Measurements from ENCODE around the gene ARHGAP40.
A peak's percentile ranks its signal among the peaks of the same experiment; 100 is the strongest.

The ARHGAP40 gene

GRCh38 chr20:38671186-38671585 lies 69.6 kb downstream of the ARHGAP40 start:
- DNase-seq (ENCODE audit: low read depth) = no peak
- H3K4me3 ChIP-seq (ENCODE audit: low read depth, low read length) = no peak overlapping the region

GRCh38 chr20:38671701-38672292 lies 70.2 kb downstream of the ARHGAP40 start:
- no peak for DNase-seq (ENCODE audit: low read depth)

DNA sequence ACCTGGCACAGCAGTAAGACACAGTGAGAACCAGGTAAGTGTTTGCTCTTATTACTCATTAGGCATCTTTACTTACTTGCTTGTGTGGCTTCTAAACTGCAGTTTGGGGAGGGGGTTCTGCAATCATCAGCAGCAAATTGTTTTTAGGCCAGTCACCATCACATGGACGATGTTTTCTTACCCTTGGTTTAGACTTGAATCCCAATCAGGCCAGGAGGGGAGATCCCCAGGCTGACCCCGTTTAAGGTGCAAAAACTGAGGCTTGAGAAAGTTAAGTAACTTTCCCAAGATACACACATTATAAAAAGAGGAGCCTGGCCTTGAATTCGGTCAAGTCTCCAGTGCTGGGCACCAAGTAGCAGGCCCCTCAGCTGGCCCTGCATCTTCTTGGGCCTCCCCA lies 70.9 kb downstream of the ARHGAP40 start:
- no peak overlapping the region for H3K4me3 ChIP-seq (ENCODE audit: low read depth, low read length)
- no peak for DNase-seq (ENCODE audit: low read depth)

More at GRCh38 chr20:38671701-38672292, 70.2 kb downstream of the ARHGAP40 start:
- no peak overlapping the region for H3K4me3 ChIP-seq (ENCODE audit: low read depth, low read length)

- no peak for DNase-seq (ENCODE audit: low read depth)
- peak overlapping the region; percentile 73 for H3K4me3 ChIP-seq (ENCODE audit: low read depth, low read length)
Observed at GRCh38 chr20:38673261-38673660, 71.7 kb downstream of the ARHGAP40 start.

GRCh38 chr20:38673725-38674091 lies 72.1 kb downstream of the ARHGAP40 start:
- peak overlapping the region; percentile 73 for H3K4me3 ChIP-seq (ENCODE audit: low read depth, low read length)
- DNase-seq (ENCODE audit: low read depth) = no peak

GRCh38 chr20:38674092-38674764 lies 72.6 kb downstream of the ARHGAP40 start:
- no peak for DNase-seq (ENCODE audit: low read depth)
- peak overlapping the region; percentile 73 for H3K4me3 ChIP-seq (ENCODE audit: low read depth, low read length)

DNA sequence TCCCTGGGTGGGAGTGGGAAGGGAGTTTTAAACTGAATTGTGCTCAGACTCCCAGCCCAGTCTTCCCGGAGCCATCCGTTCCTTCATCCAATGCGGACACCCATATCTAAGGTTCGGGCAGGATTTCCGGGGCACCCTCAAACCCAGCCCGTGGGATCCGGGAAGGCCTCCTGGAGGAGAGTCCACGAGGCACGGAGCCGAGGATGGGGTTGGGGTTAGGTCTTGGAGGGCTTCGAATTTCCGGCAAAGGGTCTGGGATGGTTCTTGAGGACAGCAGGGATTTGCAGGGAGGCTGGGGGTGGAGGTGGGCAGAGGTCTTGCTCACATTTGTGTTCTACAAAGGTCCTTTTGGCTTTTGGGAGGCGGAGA lies 73.1 kb downstream of the ARHGAP40 start:
- peak overlapping the region; percentile 31 for H3K4me3 ChIP-seq (ENCODE audit: low read depth, low read length)
- DNase-seq (ENCODE audit: low read depth) = no peak

DNA sequence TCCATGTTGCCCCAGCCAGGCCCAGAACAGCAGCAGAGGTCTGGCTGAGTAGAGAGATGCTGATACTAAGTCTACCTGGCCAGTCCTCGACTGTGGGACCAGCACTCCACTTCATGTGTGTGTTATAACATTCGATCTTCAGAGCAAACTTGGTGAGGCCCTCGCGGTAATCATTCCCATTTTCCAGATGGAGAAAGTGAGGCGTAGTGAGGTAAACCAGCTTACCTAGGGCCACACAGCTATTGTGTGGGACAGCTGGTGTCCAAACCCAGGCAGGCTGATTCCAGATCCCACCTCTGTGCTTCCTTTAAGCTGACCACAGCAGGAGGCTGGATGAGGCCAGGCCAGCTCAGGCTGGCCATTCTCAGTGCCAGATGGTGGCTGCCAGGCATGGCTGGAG lies 75.0 kb downstream of the ARHGAP40 start:
- no peak for DNase-seq (ENCODE audit: low read depth)
- H3K4me3 ChIP-seq (ENCODE audit: low read depth, low read length) = no peak overlapping the region

DNA sequence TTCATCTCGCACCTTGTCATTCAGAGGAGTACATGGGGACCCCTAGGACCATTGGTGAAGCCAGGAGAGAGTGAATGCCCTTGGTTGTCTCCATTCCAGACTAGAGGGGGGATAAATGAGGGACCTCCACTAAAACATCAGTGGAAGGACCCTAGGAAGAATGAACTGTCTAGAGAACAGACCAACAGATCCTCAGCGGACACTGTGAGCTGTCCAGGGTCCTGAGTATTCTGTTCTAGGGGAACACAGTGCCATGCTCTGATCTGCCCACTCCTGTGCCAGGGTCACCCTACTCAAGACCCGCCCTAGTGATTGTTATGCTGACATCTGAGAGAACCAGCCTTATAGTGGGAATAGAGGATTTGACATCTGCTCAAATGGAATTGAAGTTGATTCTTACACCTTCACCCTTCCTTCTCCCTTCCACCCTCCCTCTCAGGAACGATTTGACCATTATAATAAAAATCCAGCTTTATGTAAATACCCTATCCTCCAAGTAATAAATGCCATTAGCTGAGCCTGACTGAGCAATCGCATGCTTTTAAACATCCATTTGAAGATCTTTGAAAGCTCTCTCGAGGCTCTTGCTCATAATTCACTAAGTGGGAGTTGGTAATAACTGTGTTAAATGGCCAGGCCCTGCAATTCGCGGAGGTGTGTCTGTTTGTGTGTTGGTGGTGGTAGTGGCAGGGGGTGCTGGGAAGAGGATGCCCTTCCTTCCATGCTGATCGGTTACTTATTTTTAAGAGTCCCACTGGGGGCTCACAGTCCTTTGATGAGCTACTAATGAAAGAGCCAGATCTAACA lies 79.1 kb downstream of the ARHGAP40 start:
- no peak overlapping the region for H3K4me3 ChIP-seq (ENCODE audit: low read depth, low read length)
- DNase-seq (ENCODE audit: low read depth) = no peak

- no peak for DNase-seq (ENCODE audit: low read depth)
Observed at GRCh38 chr20:38685271-38685670, 83.7 kb downstream of the ARHGAP40 start.

GRCh38 chr20:38685853-38686473 lies 84.4 kb downstream of the ARHGAP40 start:
- H3K4me3 ChIP-seq (ENCODE audit: low read depth, low read length) = no peak overlapping the region
- no peak for DNase-seq (ENCODE audit: low read depth)

More at GRCh38 chr20:38685271-38685670, 83.7 kb downstream of the ARHGAP40 start:
- no peak overlapping the region for H3K4me3 ChIP-seq (ENCODE audit: low read depth, low read length)

DNA sequence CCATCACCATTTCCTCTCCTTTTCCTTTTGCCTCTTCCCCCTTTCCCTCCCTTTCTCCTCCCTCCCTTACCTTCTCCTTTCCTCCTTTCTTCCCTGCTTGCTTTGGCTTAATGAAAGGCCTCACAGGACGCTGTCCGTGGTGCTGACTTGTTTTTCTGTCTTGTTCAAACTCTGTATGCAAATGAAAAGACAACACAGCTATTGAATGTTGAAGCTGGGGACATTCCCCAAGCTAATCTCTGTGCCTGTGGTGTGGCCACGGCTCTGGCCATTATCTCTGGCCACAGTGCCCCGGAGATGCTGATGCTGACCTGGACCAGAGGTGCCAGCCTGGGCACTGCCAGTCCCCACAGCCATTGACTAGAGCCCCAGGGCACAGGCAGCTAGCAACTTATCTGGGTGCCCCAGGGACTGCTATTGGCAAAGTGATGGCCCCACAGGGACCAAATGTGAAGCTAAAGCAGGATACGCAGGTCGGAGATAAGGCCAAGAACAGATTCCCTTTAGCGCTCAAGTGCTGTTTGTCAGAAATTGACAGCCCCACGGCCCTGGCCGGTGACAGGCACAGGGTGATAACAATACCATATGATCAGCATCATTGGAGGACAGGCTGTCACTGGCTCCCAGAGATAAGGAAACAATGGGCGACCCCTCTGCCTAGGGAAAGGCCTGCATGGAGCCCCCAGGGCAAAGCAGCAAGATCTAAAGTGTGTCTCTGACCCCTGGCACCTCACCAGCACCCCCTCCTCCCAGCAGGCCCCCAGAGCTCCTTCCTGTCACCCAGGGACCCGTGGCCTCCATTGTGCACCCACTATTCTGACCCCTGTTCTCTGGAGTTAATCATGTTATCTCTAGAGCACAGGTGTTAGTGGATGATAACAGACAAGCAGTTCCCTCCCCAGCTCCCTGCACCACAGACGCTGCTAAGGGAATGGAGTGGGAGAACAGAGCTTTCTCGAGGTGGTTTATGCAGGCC lies 91.1 kb downstream of the ARHGAP40 start:
- H3K4me3 ChIP-seq (ENCODE audit: low read depth, low read length) = no peak overlapping the region
- DNase-seq (ENCODE audit: low read depth) = no peak

DNA sequence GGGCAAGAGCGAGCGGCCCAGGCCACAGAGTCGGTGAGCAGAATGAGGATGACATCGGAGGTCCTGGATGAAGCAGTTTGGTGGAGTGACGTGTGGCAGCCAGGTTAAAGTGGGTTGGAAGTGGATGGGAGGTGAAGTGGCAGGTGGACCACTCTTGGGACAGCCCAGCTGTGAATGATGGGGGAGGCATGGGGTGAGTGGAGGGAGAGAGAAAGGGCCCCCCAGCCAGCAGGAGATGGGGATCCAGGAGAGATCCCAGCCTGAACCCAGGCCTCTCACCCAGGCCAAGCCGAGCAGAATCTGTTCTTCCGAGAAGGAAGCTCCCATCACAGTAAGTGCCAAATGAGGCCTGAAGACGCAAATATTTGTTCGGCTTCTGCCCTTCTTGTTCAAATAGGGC lies 95.7 kb downstream of the ARHGAP40 start:
- no peak overlapping the region for H3K4me3 ChIP-seq (ENCODE audit: low read depth, low read length)
- no peak for DNase-seq (ENCODE audit: low read depth)

DNA sequence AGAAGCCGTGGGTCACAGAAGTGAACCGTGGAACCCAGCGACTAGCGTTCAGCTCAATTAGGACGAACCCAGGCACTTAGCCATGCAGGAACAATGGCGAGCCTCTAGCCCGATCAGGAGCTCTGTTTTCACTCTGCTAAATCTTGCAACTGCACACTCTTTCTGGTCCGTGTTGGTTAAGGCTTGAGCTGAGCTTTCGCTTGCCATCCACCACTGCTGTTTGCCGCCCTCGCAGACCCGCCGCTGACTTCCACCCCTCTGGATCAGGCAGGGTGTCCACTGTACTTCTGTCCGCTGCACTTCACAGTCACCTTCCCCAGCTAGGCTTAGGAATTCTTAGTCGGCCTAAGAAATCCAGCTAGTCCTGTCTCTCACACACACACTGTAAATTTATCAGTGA lies 96.9 kb downstream of the ARHGAP40 start:
- no peak for DNase-seq (ENCODE audit: low read depth)
- no peak overlapping the region for H3K4me3 ChIP-seq (ENCODE audit: low read depth, low read length)

DNA sequence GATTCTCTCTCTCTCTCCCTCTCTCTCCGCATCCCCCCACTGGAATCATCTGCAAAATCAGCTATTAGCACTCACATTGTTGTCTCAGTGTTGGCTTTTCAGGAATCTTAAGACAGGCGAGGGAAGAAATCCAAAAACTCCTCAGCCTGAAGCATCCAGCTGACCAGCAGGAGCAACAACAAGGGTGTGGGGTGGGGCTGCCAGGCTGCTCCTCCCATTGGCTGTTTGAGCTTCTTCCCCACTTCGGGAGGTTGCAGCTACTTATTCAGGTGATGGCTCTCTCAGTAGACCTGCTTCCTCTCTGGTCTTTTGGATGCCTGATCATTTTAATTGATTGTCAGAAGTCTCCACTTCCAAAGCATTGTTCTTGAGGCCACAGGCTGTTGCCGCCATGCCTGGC lies 98.5 kb downstream of the ARHGAP40 start:
- no peak for DNase-seq (ENCODE audit: low read depth)
- no peak overlapping the region for H3K4me3 ChIP-seq (ENCODE audit: low read depth, low read length)
